ENCODE data around the gene KRT76.

The KRT76 gene

DNA sequence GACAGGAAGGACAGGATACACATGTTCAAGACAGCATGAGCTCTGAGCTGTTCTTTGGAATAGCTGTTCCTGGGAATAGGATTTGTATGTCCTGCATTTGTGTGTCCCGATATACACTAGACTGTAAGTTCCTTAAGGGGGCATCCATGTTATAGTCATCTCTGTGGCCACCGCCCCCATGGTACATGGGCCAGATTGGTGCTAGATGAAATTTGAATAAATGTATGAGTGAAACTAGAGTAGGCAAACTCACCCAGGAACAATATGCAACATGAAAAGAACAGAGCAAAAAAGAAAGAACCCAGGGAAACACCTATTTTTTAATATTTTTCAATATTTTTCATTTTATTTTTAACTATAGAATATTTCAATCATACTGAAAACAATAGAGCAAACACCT, 48.8 kb downstream of the KRT76 start:
- no peak for DNase-seq

DNA sequence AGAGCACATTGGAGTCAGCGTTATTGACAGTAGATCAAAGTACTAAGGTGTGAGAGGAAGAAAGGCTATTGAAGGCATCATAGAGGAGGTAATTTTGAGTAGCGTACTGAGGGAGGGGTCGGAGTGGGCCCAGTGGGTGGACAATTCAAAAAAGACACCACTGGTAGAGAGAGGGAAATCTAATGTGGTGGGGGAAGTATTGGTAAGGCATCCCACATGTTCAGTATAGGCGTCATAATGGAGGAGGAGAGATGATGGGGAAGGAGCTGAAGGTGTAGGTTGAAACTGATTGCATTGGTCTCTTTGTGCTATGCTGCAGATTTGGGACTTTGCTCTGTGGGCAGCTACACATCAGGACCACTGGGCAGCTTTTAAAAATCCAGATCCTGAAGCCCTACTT, 50.1 kb downstream of the KRT76 start:
- DNase-seq = no peak

DNA sequence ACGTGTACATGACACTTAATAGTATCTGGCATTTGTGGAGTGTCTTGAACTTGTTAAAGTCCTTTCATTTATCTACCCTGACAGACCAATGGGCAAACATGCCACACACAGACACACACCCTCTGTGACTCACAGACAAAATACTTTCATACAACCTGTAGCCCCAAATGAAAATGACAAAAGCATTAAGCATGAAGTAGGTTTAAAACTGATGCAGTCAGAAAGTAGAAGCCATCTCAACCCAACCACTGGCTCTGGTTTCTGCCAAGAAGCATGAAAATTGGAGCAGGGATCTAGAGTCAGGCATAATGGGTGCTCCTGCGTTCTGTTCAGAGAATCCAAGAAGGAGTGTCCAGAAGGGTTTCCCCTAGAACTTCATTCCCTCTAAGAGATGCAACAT, 50.7 kb downstream of the KRT76 start:
- no peak for DNase-seq

DNA sequence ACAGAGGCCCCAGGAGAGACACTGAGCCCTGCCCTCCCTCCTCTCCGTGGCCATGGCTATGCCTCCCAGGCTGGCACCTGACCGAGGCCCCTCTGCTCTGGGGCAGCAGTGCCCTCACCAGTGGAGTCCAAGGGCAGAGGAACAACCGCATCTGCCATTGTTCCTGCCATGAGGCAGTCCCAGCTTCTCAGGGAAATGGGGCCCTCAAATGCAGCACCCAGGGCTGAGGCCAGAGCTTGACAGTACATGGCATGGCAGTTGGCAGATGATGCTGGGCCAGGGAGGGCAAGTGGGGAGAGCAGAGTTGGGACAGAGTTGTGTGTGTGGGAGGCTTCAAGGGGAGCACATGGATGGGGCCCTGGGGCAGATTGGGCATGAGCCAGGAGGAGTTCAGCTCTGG, 52.8 kb downstream of the KRT76 start:
- no peak for DNase-seq

DNA sequence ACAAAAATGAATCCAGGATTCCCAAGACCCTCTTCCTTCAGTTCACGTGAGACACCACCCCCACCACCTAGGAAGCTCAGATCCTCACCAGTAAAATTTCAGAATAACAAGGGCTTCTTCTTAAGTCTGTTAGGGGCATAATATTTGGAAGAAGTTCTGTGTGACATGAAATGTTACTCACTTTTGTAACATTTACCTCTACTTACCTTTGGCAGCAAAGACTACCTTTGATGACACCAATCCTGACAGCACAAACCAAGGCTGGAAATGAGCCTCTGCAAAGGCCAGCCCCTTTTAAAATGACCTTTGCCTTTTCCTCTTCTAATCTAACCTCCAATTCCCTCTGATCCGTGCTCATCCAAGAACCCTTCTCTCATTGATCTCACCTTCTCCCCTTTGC, 54.5 kb downstream of the KRT76 start:
- DNase-seq = no peak

DNA sequence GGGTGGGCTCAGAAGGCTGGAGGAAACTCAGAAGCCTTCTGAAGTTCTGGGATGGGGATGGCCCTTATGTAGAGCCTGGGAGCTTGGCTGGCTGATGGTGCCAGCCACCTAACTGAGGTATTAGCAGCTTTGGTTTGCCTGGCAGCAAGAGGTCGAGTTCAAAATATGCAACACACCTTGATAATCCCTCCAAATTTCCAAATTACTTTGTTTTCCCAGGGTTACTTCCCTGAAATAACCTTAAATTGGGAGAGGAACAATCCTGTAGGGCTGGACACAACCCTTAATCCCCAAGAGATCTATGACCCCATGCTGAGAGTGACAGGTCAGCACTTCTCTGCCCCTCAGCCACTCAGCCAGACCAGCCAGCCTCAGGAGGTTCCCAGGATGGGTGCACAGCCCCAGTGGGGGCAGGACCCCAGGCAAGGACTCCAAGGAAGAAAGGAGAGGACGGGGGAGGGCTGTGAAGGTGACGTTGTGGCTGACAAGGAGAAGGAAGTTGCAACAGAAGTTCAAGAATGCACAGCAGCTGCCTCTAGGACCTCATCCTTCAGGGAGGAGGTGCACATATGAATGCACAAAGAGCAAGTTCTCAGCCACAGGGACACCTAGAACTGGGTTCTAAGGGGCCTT, 55.2 kb downstream of the KRT76 start:
- no peak for DNase-seq

DNA sequence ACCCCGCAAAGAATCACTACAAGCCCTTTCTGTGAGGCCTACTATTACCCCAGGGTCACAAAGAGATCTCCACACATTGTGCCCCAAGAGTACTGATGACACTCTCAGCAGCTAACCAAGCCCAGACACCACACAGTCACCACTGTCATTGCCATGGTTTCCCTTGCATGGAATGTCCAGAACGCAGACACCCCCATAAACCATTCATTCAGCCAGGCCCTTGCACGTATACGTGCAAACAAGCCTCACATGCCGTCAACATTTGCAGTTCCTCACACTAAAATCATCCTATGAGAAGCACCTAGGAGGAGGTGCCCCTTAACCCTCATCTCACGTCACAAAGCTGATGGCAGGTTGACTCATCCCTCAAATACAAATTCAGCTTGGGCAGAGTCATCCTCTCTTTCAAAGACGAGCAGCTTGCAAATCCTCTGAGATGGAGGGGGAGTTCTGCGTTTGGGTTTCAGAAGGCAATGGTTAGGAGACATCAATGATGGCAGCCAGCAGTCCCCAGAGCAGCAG, 56.7 kb downstream of the KRT76 start:
- DNase-seq = no peak

Measured in Kasumi-1 (cell line).